ENCODE results near the gene EVC2. TPM values are rescaled to one million over a fixed set of nuclear protein-coding genes. Genes with fewer than 3 reads are reported as not detected.

EVC2 gene
- total RNA-seq, 2 experiments from 2014 or later: 3.4 TPM; not detected in 1

- no peaks in the 10 kb centered on the region for H3K4me1 ChIP-seq (ENCODE audit: insufficient read depth, low read length, poor library complexity, severe bottlenecking)
- CTCF ChIA-PET (ENCODE audit: unreplicated experiment): no interaction called here
- intact Hi-C loops (cut with micrococcal nuclease; ENCODE audit: unreplicated experiment): no loop called here
- no peaks in the 10 kb centered on the region for H3K9me2 ChIP-seq (ENCODE audit: insufficient read depth, low read length)
- H4K20me1 ChIP-seq (ENCODE audit: insufficient read depth, low read length): no peaks in the 10 kb centered on the region
- H3K4me2 ChIP-seq (ENCODE audit: low read length): no peak overlapping the region
- H3K27ac ChIP-seq (ENCODE audit: low read depth, low read length, poor library complexity, severe bottlenecking): no peak overlapping the region
- H3K79me2 ChIP-seq (ENCODE audit: insufficient read depth, low read depth, low read length): no peaks in the 10 kb centered on the region
- no peaks in the 10 kb centered on the region for H3K9me3 ChIP-seq (ENCODE audit: low read length)
- no peaks in the 10 kb centered on the region for H3K36me3 ChIP-seq (ENCODE audit: insufficient read depth, low read length)
- POLR2A ChIA-PET: no interaction called here
- no peak overlapping the region for H2AFZ ChIP-seq (ENCODE audit: low read length)
- no peak overlapping the region for H3K4me3 ChIP-seq (ENCODE audit: low read depth, low read length, poor library complexity, severe bottlenecking)
- no peak for DNase-seq (ENCODE audit: low spot score)
- TF ChIP-seq CTCF (conservative IDR thresholded peaks at IDR 0.05; ENCODE audit: low read length) (no peak), EZH2phosphoT487 (IDR thresholded peaks at IDR 0.05; ENCODE audit: borderline replicate concordance, low read depth, low read length) (no peak)
- BruUV-seq (replicated peaks): no TSS peak
These were observed 43.6 kb downstream of the EVC2 start for GRCh38 chr4:5664778-5665177.

GRCh38 chr4:5662555-5662954 is 45.8 kb downstream of the EVC2 start:
- CTCF ChIA-PET (ENCODE audit: unreplicated experiment): no interaction called here
- BruUV-seq (replicated peaks): no TSS peak
- no peak overlapping the region for H3K4me2 ChIP-seq (ENCODE audit: low read length)

GRCh38 chr4:5661237-5661636 is 47.1 kb downstream of the EVC2 start:
- Histone ChIP-seq H3K4me2 (ENCODE audit: low read length) (no peak overlapping the region), H3K79me2 (ENCODE audit: insufficient read depth, low read depth, low read length) (no peaks in the 10 kb centered on the region), H3K27ac (ENCODE audit: low read depth, low read length, poor library complexity, severe bottlenecking) (no peak overlapping the region), H3K4me3 (ENCODE audit: low read depth, low read length, poor library complexity, severe bottlenecking) (no peak overlapping the region), H3K4me1 (ENCODE audit: insufficient read depth, low read length, poor library complexity, severe bottlenecking) (no peaks in the 10 kb centered on the region), H3K9me3 (ENCODE audit: low read length) (no peaks in the 10 kb centered on the region), H2AFZ (ENCODE audit: low read length) (no peak overlapping the region), H4K20me1 (ENCODE audit: insufficient read depth, low read length) (no peaks in the 10 kb centered on the region), H3K36me3 (ENCODE audit: insufficient read depth, low read length) (no peaks in the 10 kb centered on the region), H3K9me2 (ENCODE audit: insufficient read depth, low read length) (no peaks in the 10 kb centered on the region)
- CTCF ChIA-PET (ENCODE audit: unreplicated experiment): no interaction called here
- no peak for TF ChIP-seq EZH2phosphoT487 (IDR thresholded peaks at IDR 0.05; ENCODE audit: borderline replicate concordance, low read depth, low read length)
- TF ChIP-seq CTCF (conservative IDR thresholded peaks at IDR 0.05; ENCODE audit: low read length): no peak
- intact Hi-C loops (cut with micrococcal nuclease; ENCODE audit: unreplicated experiment): no loop called here
- no peak for DNase-seq (ENCODE audit: low spot score)
- POLR2A ChIA-PET: no interaction called here
- no TSS peak for BruUV-seq (replicated peaks)

More at GRCh38 chr4:5662555-5662954, 45.8 kb downstream of the EVC2 start:
- H3K4me1 ChIP-seq (ENCODE audit: insufficient read depth, low read length, poor library complexity, severe bottlenecking): no peaks in the 10 kb centered on the region
- H4K20me1 ChIP-seq (ENCODE audit: insufficient read depth, low read length): no peaks in the 10 kb centered on the region
- no peaks in the 10 kb centered on the region for H3K9me2 ChIP-seq (ENCODE audit: insufficient read depth, low read length)
- POLR2A ChIA-PET: no interaction called here
- no peaks in the 10 kb centered on the region for H3K36me3 ChIP-seq (ENCODE audit: insufficient read depth, low read length)
- no peak for DNase-seq (ENCODE audit: low spot score)
- no peaks in the 10 kb centered on the region for H3K9me3 ChIP-seq (ENCODE audit: low read length)
- H3K27ac ChIP-seq (ENCODE audit: low read depth, low read length, poor library complexity, severe bottlenecking): no peak overlapping the region
- intact Hi-C loops (cut with micrococcal nuclease; ENCODE audit: unreplicated experiment): no loop called here
- no peaks in the 10 kb centered on the region for H3K79me2 ChIP-seq (ENCODE audit: insufficient read depth, low read depth, low read length)
- H3K4me3 ChIP-seq (ENCODE audit: low read depth, low read length, poor library complexity, severe bottlenecking): no peak overlapping the region
- TF ChIP-seq EZH2phosphoT487 (IDR thresholded peaks at IDR 0.05; ENCODE audit: borderline replicate concordance, low read depth, low read length): no peak
- TF ChIP-seq CTCF (conservative IDR thresholded peaks at IDR 0.05; ENCODE audit: low read length): no peak
- H2AFZ ChIP-seq (ENCODE audit: low read length): no peak overlapping the region
